Left renal pelvis (tissue), 4 donors: ENCODE data around the gene ASTN2. TPM values are rescaled to one million over a fixed set of nuclear protein-coding genes. Genes with fewer than 3 reads are reported as not detected.

ENCODE experiments used
- DNase-seq, 4 donors: peaks; one replicate each; pipeline ENCODE4 v3.0.0-alpha.2; 2013; ENCODE audit warnings: low read depth in 4 of 4, low spot score in 3 of 4
- polyA plus RNA-seq, 4 donors: library from polyadenylated mRNA; unstranded; fragments of 120-200 nt; gene quantifications; one replicate each; pipeline ENCODE4 v1.2.1, GENCODE V29; 2013; ENCODE audit not compliant: insufficient read length in 4 of 4

ASTN2 gene
- polyA plus RNA-seq, 4 donors, result 14.0 to 22.6 (median 16.4) TPM

DNA sequence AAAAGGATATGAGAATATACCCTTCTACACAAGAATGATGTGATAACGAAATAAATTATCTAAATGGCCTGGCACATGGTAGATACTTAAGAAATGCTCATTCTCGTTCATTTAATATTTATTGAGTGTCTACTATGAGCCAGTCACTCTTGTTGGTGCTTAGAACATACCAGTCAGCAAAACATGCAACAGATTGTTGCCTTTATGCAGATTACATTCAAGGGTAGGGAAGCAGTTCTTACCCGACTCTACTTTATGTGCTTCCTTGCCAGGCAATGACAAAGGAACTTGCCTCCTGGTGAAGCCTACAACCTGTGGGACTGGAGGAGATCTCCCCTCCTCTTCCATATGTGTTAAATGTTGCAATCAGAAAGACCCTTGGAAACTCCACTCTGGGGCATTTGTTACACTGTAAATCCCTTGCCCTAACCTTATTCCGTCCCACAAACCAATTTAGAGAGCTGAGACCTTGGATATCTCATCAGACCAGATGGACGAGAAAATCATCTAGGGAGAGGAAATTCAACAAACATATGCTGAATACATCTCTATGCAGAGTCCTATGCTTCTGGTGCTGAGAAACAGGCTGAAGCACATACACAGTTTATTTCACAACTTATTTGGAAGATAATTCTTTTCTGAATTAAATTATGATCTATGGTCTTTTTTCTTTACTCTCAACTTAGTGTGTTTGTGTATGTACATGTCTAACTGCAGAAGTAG lies 855.9 kb downstream of the ASTN2 start:
- no peak for DNase-seq

DNA sequence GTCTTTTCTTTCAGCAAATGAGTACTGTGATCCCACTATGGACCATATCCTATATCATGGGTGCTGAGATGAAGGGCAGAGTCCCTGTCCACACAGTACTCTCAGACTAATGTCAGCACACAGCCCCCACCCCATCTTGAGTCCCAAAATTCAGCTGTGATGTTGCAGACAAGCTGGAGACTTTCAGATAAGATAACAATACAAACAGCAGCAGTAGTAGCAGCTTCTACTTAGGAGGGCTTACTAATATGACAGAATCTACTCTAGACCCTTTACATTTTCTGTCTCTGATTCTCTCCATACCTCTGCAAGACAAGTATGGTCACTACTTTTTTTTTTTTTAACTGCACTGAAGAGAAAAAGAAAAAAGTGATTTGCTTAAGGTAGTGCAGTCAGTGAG lies 856.8 kb downstream of the ASTN2 start:
- no peak for DNase-seq

DNA sequence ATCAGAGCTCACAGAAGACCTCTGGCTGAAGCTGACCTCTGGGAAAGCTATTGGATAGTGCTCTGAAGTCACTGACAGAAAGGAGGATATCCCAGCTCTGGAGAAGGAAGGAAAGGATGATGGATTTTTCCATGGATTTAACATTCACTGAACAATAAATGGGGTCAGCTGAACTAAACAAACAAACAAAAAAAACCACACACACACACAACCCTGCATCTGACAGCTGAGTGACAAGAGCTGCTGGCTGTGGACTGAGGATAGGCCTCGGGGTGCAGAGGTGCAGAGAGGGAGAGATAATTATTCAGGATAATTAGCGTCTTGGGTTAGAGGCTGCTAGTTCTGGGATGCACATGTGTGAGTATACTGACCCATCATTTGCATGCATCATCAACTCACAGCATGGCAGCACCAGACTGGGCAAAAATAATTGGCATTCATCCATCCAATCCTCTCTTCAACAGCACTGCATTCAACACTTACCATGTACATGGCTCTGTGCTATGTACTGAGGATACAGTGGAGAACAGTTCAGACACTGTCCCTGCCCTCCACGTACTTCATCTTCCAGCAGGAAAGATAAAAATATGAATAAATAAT lies 859.2 kb downstream of the ASTN2 start:
- no peak for DNase-seq

DNA sequence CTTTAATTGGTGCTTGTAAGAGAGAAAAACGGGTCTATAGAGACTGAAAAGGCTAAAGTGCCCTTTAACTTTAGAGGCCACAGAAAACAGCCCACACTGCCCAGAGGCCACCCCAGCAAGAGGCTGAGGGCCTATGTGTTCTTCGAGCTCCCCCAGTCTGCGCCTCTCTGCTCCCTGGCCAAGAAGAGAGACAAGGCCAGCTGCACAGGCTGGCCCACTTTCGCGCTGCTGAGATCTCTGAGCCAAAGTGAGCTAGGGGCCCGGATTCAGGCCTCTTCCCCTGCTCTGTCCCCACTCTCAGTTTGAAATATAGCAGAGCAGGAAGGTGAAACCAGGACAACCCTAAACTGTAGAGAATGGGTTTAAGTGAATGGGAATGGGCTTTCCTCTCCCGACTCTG lies 859.7 kb downstream of the ASTN2 start:
- no peak for DNase-seq

DNA sequence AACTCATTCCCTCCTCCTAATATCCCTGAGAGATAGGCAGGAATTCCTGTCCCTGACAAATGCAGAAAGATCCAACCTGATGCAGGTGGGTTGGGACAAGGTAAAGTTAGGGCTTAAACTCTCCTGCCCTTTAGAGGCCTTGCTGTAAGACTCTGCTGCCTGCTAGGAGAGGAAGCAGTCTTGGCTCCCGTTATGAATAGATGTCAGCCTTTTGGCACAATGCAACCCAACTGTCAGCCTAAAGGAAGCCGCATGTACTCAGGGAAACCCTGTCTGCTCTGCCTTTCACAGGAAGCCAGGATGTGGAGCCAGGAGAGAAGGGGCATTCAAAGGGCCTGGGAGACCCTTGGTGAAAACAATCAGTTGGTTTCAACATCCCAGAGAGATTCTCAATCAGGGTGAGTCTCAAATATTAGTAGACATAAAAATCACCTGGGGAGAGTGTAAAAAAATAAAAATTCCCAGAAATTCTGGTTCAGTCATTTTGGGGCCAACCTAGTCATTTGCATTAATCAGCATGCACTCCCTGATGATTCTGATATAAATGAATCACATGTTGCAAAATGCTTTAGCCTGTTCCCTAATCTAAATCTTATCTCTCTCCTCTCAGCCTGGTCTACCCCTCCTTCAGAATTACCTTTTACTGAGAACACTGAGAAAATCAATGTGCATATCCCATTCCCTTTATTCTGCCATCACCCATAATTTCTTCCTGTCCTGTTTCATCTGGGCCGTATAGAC lies 864.0 kb downstream of the ASTN2 start:
- DNase-seq, result no peak

DNA sequence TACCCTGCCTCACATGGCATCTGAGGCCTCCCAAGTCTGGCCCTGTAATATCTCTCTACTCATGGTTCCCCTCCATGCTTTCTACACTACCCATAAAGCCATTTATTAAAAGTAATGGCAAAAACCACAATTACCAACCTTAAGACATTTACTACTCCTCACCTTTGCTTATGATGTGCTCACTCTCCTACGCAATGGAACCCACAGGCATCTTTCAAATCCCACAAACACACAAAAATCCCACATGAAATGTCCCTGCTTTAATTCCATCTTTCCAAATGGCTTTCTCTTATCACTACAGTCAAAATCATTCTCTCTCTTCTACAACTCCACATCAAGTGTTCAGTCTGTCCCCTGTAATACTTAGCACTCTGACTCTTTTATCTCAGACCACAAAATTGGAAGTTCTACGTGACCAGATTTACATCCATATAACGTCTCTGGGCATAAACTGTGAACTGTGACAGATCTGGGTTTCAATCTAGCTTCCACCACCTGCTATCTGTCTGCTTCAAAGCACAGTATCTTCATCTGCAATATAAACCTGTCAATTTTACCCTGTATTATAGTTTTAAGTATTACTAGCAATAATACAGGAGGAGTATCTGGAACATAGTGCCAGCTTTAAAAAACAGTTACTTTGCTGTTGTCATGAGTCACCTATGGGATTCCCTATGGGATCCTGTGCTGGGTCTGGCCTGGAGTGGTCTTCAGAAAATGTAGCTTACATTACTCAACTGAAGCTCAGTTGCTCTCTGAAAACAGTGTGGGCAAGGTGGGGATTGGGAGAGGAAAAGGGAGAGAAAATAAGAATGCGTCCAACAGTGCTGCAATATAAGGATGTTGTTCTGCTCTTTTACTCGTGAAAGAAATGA lies 864.8 kb downstream of the ASTN2 start:
- DNase-seq, result no peak

DNA sequence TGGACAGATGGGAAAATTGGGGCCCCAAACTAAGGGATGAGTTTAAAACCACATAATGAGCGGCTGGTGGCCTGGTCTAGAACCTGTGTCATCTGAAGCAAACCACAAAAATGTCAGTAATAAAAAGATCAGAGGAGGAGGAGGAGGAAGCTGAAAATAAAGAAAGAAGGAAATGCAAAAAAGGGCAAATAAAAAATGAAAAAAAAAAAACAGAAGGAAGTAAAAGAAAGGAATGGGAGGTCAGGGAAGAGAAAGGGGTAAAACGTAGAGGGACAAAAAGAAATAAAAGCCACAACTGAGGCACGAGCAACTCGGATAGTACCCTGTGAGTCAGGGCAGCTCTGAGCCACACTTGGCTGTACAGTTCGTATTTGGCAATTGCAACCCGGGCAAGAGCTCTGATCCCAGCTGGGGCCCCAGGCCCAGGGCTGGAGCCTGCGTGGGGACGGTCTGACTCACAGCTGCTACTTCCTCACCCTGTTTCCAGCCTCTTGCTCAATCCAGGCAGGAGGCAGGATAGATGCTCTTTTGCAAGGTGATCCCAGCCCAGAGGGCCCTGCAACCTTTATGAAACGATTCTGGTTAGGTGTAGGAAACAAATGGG lies 865.7 kb downstream of the ASTN2 start:
- no peak for DNase-seq

DNA sequence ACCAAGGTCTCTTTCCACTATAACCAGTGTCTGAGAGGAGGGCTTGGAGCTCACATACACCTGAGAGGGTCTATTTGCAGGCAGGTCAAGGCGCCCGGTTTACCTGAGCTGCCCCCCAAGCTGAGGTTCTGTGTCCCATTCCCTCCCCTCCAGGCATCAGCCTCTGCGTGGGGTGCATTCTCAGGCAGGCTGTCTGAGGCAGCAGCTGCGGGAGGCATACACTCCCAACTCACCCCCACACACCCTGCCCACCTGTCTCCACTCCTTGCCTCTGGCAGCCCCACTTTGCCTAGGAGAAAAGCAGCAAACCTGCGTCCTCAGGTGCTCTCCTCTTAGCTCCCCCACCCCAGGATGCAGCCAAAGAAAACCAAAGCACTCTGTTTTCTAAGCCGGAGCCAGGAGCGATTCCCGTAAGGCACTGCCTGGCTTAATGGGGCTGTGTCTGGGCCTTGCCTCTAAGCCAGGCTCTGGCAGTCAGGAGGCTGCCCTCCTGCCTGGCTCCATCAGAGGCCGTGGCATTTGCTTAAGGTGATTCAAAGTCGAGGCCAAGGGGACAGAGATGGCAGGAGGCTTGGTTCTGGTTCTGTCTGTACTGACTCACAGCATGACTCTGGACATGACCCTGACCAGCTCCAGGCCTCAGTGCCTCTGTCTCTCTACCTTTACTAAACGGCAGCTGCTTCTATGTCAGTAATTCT lies 867.0 kb downstream of the ASTN2 start:
- no peak for DNase-seq

DNA sequence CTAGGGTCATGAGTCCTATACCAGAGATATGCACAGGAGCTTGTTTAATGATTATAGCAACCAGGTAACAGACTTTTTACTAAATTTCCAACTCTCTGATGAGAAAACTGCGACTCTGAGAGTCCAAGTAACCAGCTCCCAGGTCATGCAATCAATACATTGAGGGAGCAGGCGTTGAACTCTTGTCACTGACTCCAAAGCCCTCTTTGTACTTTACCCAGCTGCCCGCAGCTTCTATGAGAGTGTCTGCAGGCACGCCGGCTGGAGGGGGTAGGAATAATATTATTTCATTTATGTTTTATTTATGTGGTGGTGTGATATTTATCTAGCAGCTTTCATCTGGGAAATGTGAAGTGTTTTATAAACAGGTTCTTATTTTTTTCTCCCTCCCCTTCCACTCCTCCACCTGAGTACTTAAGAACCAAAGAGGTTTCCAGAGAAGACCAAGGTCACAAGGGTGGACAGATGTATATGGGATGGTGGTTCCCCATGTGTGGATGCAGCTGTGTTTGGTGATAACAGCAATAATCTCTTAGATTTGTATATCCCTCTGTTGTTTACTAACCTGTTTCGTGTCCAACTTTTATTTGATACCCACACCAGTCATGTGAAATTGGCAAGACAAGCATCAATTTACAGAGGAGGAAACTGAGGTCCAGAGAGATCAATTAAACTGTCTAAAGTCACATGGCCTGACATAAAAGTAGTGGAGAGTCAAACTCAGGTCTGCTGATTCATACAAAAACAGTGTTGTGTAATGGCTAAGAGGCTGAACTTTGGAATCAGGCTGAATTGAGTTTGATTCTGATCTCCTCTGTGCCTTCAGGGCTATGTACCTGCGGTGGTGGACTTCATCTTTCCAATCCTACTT lies 867.9 kb downstream of the ASTN2 start:
- no peak for DNase-seq

DNA sequence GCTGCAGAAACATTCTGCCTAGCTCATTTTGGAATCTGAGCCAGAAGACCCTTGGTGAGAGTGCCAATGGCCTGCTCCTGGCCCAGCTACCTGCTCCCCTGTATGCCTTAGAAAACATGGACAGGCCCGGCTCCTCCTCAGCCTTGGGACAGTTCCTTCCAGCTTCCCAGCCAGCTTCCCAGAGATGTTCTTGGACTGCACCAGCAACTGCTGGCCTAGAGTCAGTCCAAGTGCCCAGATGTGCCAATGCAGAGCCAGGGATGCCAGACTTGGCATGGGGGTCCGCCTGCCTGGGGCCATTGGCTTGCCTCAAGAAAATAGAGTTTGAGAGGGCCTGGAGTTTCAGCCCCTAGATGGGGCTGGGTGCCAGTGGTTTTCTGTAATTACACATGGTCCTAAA lies 870.0 kb downstream of the ASTN2 start:
- no peak for DNase-seq

DNA sequence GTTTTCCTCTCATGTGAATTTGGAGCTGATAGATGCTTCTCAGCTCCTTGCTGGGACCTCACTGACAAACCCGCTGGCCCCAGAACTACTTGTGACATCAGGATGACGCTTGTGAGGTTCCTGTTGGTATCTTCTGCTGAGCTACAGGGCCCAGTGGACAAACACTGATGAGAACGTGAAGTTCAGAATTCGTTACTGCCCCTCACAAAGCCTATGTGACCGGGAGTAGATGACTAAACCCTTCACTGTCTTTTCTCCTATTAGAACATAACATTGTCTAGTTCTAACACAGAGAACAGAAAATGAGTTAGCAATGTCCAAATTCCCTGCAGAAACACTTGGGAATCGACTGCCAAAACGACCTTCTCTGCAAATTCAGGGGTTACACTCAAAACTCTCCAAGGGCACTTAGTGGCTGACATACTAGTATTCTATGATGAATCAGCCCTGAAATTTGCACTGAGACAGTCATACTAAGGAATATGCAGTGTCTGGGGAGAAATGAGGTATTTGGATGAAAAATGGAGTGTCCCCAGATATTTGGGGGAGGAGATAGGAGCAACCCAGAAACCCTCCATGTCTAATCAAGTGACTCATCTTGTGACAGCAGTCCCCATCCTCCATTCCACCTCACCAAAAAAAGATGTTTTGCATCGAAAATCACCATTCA lies 871.0 kb downstream of the ASTN2 start:
- no peak for DNase-seq

DNA sequence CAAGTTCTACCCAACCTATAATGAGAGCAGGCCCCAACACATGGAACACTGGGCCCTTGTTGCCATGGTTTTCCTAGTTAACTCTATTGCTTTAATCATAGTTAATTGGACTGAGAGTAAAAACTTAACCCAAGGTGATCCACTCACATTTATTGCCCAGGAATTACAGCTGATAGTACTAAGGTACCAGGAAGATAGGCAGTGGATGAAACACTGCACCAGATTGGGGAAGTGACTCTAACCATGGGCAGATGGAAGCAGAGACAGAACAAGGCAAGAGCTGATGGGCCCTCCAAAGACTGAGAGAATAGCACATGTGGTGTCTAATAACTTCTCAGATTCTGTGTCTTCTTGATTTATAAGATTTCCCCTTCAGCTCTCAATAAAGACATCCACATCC lies 873.5 kb downstream of the ASTN2 start:
- DNase-seq, result no peak

DNA sequence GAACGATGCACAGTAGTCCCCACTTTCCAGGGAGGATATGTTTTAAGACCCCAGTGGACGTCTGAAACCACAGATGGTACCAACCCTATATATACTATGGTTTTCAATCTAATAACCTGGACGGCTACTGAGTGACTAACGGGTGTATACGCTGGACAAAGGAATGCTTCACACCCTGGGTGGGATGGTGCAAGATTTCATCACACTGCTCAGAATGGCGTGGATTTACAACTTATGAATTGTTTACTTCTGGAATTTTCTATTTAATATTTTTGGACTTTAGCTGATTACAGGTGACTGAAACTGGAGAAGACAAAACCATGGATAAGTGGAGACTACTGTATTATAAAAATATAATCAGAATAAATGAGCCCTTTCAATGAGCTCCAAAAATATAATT lies 875.3 kb downstream of the ASTN2 start:
- no peak for DNase-seq

DNA sequence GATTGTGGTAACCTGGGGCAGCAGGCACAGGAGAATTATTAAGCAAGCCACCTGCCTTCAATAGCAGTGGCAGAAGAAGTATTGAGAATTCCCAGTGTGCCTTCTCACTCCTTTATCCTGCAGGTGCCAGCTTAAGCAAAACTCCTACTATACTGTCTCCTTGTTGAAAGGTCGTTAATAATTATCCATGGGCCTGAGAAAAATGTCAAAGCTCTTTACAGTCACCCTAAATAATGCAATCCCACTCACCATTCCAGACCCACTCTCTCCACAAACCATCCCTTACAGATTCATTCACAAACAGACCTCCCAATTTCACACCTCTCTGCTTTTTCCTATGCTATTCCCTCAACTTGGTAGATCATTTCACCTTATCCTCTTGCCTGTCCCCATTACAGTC lies 889.2 kb downstream of the ASTN2 start:
- no peak for DNase-seq

DNA sequence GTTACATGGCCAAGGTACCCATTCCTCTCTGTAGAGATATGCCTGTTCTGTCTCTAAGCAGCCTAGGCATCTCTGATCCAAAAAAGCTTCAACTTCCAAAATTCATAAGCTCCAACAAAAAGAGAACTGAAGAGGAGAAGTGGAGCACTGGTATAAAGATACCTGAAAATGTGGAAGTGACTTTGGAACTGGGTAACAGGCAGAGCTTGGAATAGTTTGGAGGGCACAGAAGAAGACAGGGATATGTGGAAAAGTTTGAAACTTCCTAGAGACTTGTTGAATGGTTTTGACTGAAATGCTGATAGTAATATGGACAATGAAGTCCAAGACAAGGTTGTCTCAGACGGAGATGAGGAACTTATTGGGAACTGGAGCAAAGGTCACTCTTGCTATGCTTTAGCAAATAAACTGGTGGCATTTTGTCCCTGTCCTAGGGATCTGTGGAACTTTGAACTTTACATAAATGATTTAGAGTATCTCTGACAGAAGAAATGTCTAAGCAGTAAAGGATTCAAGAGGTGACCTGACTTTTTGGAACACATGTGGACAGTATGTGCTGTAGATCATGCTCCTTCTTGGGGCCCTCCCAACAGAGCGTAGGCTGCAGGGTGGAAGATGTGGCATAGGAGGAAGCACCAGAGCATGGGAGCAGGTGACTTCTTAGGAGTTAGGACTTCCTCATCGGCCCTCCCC lies 889.9 kb downstream of the ASTN2 start:
- no peak for DNase-seq

DNA sequence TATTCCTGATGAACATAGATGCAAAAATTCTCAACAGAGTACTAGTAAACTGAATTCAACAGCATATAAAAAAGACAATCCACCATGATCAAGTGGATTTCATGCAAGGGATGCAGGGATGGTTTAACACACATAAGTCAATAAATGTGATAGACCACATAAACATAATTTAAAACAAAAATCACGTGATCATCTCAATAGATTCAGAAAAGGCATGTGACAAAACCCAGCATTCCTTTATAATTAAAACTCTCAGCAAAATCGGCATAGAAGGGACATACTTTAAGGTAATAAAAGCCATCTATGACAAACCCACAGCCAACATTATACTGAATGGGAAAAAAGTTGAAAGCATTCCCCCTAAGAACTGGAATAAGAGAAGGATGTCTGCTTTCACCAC lies 894.6 kb downstream of the ASTN2 start:
- DNase-seq, result no peak

DNA sequence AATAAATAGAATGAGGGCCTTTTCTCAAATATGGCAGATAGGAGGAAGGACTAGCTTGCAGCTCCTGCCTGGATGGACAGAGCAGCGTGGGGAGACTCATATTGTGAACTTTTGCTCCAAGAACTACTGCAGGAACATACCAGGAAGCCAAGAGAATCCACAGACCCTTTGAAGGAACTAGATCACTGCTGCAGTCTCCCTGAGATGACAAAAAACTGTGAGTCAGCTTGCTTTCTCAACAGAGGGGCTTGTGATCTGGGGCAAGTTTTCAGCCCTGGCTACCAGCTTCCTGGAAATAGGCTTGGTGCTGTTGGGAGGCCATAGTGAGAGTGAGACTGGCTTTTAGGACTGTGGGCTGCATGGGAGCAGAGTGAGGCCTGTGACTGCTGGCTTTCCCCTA lies 898.4 kb downstream of the ASTN2 start:
- DNase-seq, result no peak

DNA sequence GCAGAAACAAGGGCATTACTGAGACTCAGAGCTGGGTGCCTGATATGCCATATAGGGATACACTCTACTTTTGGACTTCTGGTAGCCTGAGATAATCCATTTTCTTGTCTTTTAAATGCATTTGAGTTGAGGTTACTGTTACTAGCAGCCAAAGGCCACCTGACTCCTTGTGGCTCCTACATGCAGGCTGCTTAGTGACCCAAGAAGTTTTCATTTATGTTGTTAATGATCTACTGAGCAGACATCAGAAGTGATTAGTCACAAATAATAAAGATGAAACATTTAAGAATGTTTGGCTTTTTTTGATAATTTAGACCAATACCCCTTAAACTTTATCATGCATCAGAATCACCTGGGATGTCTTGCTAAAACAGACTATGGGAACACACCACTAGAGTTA lies 899.3 kb downstream of the ASTN2 start:
- DNase-seq, result no peak
